Activated CD4-positive, alpha-beta T cell treated with anti-CD3 and anti-CD28 coated beads, Interleukin-2, Interleukin-4, amounts not matched to agents 100 ng/mL and 50 ng/mL, durations not matched to agents 16 hours and 8 hours (primary cell): Measurements from ENCODE around the gene ZNF117.
"Not testable (repeated sequence)": the region's sequence is repeated elsewhere in the genome, so short reads cannot be mapped to it uniquely, and the experiment has no call there.

Experiments used
- DNase-seq: peaks from one replicate; pipeline ENCODE4 v3.0.0-alpha.2; 2020; ENCODE audit warnings: low spot score

ZNF117 gene

GRCh38 chr7:64996305-64996704 is 5.5 kb upstream of the ZNF117 start:
- no peak for DNase-seq

GRCh38 chr7:64993901-64994300 is 3.1 kb upstream of the ZNF117 start:
- no peak for DNase-seq

- no peak for DNase-seq
These were observed 2.1 kb upstream of the ZNF117 start for GRCh38 chr7:64992971-64993370.

DNA sequence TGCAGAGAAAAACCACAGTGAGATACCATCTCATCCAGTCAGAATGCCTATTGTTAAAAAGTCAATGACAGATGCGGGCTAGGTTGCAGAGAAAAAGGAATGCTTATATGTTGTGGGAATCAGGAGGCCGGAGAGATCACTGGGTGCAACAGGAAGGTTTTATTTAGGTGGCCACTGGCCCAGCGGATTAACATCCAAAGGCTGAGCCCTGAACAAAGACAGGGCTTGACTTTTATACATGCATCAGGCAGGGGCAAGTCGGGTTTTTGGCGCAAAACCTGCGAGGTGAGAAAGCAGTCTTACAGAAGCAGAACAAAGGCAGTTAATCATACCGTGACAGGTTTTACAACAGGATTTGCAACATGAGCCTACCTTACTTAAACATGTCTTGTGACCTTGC is 620 bp downstream of the ZNF117 start:
- no peak for DNase-seq

DNA sequence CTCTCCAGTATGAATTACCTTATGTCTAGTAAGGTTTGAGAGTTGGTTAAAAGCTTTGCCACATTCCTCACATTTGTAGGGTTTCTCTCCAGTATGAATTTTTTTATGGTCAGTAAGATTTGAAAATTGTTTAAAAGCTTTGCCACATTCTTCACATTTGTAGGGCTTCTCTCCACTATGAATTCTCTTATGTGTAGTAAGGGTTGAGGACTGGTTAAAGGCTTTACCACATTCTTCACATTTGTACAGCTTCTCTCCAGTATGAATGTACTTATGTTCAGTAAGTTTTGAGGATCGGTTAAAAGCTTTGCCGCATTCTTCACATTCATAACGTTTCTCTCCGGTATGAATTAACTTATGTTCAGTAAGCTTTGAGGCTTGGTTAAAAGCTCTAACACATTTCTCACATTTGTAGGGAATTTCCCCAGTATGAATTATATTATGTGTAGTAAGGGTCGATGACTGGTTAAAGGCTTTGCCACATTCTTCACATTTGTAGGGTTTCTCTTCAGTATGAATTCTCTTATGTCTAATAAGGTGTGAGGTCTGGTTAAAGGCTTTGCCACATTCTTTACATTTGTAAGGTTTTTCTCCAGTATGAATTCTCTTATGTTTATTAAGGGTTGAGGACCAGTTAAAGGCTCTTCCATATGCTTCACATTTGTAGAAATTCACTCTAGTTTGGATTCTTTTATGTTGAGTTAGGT is 12.2 kb downstream of the ZNF117 start:
- no peak for DNase-seq

- DNase-seq = no peak
These were observed 25.2 kb downstream of the ZNF117 start for GRCh38 chr7:64965594-64965993.

DNA sequence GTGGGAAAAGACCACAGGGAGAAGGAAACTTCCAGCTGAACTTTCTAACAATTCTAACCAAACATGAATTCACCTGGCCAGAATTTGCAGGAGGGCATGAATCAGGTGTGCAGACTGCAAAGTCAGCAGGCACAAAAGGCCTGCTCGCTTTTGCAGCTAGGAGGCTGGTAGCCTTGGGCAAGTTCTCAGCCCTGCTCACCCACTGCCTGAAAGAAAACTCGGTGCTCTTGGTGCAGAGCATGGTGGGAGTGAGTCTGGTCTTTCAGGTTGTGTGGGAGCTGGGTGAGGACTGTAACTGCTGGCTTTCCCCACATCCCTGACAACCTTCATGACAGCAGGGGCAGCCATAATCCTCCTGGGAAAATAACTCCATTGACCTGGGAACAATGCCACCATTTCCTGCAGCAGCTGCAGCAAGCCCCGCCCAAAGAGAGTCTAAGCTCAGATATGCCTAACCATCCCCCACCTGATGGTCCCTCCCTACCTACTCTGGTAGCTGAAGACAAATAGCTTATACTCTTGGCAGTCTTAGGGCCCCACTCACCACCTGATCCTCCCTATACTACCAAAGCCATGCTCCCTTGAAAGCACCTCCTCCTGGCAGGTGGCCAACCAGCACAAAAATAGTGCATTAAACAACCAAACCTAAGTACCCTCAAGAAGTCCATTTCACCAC is 31.6 kb downstream of the ZNF117 start:
- no peak for DNase-seq

GRCh38 chr7:64951250-64951848 is 39.5 kb downstream of the ZNF117 start:
- DNase-seq = peak; percentile 45

GRCh38 chr7:64950673-64951072 is 40.2 kb downstream of the ZNF117 start:
- DNase-seq = not testable (repeated sequence)

DNA sequence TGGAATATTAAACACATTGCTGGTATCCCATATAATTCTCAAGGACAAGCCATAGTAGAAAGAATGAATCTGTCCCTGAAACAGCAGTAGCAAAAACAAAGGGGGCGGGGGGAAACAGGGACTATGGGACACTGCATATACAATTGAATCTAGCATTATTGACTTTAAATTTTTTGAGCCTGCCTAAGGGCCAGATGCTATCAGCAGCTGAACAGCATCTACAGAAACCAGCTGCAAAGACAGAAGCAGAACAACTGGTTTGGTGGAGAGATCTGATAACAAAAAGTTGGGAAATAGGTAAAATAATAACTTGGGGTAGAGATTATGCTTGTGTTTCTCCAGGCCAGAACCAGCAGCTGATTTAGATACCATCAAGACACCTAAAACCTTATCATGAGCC is 42.1 kb downstream of the ZNF117 start:
- not testable (repeated sequence) for DNase-seq

GRCh38 chr7:64947252-64948000 is 43.4 kb downstream of the ZNF117 start:
- DNase-seq = no peak

DNA sequence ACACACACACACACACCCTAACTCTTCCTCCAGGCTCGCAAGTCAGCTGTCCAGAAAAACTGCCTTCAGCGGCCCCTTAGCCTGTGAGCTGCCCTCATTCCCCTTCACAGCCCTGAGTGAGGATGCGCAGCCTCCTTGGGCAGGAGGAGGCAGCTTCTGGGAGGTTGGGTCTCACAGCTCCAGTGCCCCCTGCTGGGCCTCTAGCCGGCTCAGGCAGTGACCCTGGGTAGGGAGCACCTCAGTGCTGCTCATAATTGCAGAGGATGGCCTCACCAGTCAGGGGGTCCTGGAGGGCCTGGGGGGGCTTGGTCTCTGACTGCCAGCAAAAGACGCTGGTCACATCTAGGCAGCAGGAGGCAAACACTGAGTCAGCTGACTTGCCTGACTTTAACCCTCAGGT is 44.1 kb downstream of the ZNF117 start:
- DNase-seq = no peak

GRCh38 chr7:64945503-64946175 is 45.2 kb downstream of the ZNF117 start:
- DNase-seq = no peak

GRCh38 chr7:64944667-64945502 is 46.0 kb downstream of the ZNF117 start:
- not testable (repeated sequence) for DNase-seq

- DNase-seq = not testable (repeated sequence)
These were observed 50.8 kb downstream of the ZNF117 start for GRCh38 chr7:64940021-64940420.

GRCh38 chr7:64938540-64938939 is 52.3 kb downstream of the ZNF117 start:
- DNase-seq = no peak

GRCh38 chr7:64934478-64934877 is 56.4 kb downstream of the ZNF117 start:
- DNase-seq = no peak

- not testable (repeated sequence) for DNase-seq
These were observed 62.3 kb downstream of the ZNF117 start for GRCh38 chr7:64928252-64929187.
